ENCODE results near the gene LRRC47.

LRRC47 gene

GRCh38 chr1:3785045-3785444, 11.3 kb downstream of the LRRC47 start:
- no peak overlapping the region for H3K27ac ChIP-seq
- no peak for TF ChIP-seq ZFX (IDR thresholded peaks at IDR 0.05; ENCODE audit: borderline replicate concordance)
- TF ChIP-seq CTCF (IDR thresholded peaks at IDR 0.05), result no peak

GRCh38 chr1:3783651-3784474, 12.4 kb downstream of the LRRC47 start:
- H3K27ac ChIP-seq, result no peak overlapping the region
- TF ChIP-seq ZFX (IDR thresholded peaks at IDR 0.05; ENCODE audit: borderline replicate concordance) (no peak), CTCF (IDR thresholded peaks at IDR 0.05) (no peak)

GRCh38 chr1:3780901-3781300, 15.4 kb downstream of the LRRC47 start:
- H3K27ac ChIP-seq, result no peak overlapping the region
- TF ChIP-seq CTCF (IDR thresholded peaks at IDR 0.05) (no peak), ZFX (IDR thresholded peaks at IDR 0.05; ENCODE audit: borderline replicate concordance) (no peak)

GRCh38 chr1:3779912-3780416, 16.3 kb downstream of the LRRC47 start:
- no peak overlapping the region for H3K27ac ChIP-seq
- TF ChIP-seq ZFX (IDR thresholded peaks at IDR 0.05; ENCODE audit: borderline replicate concordance), result no peak
- TF ChIP-seq CTCF (IDR thresholded peaks at IDR 0.05), result no peak

- TF ChIP-seq CTCF (IDR thresholded peaks at IDR 0.05), result no peak
- H3K27ac ChIP-seq, result no peak overlapping the region
These were observed 16.9 kb downstream of the LRRC47 start for GRCh38 chr1:3779265-3779911.

GRCh38 chr1:3778590-3779264, 17.6 kb downstream of the LRRC47 start:
- TF ChIP-seq CTCF (IDR thresholded peaks at IDR 0.05) (no peak), ZFX (IDR thresholded peaks at IDR 0.05; ENCODE audit: borderline replicate concordance) (no peak)
- no peak overlapping the region for H3K27ac ChIP-seq

Data from 22Rv1 (cell line).